Gastrocnemius medialis (tissue), 4 donors: Measurements from ENCODE around the gene LGALS12. TPM values are rescaled to one million over a fixed set of nuclear protein-coding genes. Genes with fewer than 3 reads are reported as not detected.

Source experiments
- ATAC-seq, 2 donors: fragments of 150-250 bp; one replicate each; pipeline ENCODE4 v1.9.1; 2016
- DNase-seq, 2 donors: peaks; one replicate each; pipeline ENCODE4 v3.0.0-alpha.2; 2019
- H3K27ac ChIP-seq, 4 donors: fragments of 200-600 bp; sonication (generic); 1 replicate in 1 of 4; 2 replicates in 3 of 4; pipeline ENCODE4 v1.5.1; 2016 to 2018; ENCODE audit warnings: mild to moderate bottlenecking in 2 of 4, moderate library complexity in 1 of 4
- H3K27me3 ChIP-seq, 3 donors: fragments of 200-600 bp; sonication (generic) in 2 of 3; 1 replicate in 1 of 3; 2 replicates in 2 of 3; pipeline versions ENCODE4 v1.5.1 to v1.6.0; 2016 to 2019; ENCODE audit warnings: mild to moderate bottlenecking in 1 of 3, moderate library complexity in 1 of 3
- H3K36me3 ChIP-seq, 2 donors: fragments of 200-600 bp; sonication (generic) in 1 of 2; one replicate each; pipeline ENCODE4 v1.5.1; 2017 to 2018
- H3K4me1 ChIP-seq, 2 donors: fragments of 200-600 bp; sonication (generic) in 1 of 2; one replicate each; pipeline ENCODE4 v1.5.1; 2016 to 2017; ENCODE audit warnings: mild to moderate bottlenecking in 2 of 2
- H3K4me3 ChIP-seq, 4 donors: fragments of 200-600 bp; sonication (generic) in 3 of 4; 1 replicate in 1 of 4; 2 replicates in 3 of 4; pipeline ENCODE4 v1.5.1; 2016 to 2019; ENCODE audit warnings: mild to moderate bottlenecking in 2 of 4
- H3K9me3 ChIP-seq, 3 donors: fragments of 200-600 bp; sonication (generic) in 2 of 3; 1 replicate in 1 of 3; 2 replicates in 2 of 3; pipeline ENCODE4 v1.5.1; 2016 to 2019
- CTCF ChIP-seq, 5 experiments: fragments of 450-650 bp in 3 of 5; fragments of 200-600 bp in 2 of 5; sonication (generic) in 2 of 5; IDR thresholded peaks in 4 of 5; conservative IDR thresholded peaks in 1 of 5; 1 replicate in 4 of 5; 2 replicates in 1 of 5; pipeline ENCODE4 v1.5.1; 2016 to 2019; ENCODE audit warnings: antibody characterized with exemption in 5 of 5, mild to moderate bottlenecking in 3 of 5, moderate library complexity in 3 of 5
- POLR2A ChIP-seq, 2 donors: fragments of 450-650 bp; IDR thresholded peaks; one replicate each; pipeline ENCODE4 v1.6.1; 2017; ENCODE audit warnings: antibody characterized with exemption in 2 of 2, mild to moderate bottlenecking in 2 of 2, moderate library complexity in 2 of 2
- in situ Hi-C, 4 donors: fragments of 200-750 bp; cut with MboI; loops; one replicate each; pipeline versions ENCODE4 v1.15.0 to v1.8.0; 2017; ENCODE audit warnings: low sequenced_read_pairs in 4 of 4
- intact Hi-C: fragments of 100-400 bp; cut with DNase I; formaldehyde crosslinking; loops from one replicate; pipeline ENCODE4 v1.15.1; 2023; ENCODE audit warnings: low total_unique reads
- total RNA-seq, 4 donors: library from RNA; depleted of rRNA; stranded (reverse); fragments of >200 nt; gene quantifications; one replicate each; pipeline versions ENCODE4 v1.1.0 to v1.2.3, GENCODE V29; 2016

Gene LGALS12
- total RNA-seq, 4 donors from 2014 or later: 0.24 to 0.80 TPM; not detected in 2

DNA sequence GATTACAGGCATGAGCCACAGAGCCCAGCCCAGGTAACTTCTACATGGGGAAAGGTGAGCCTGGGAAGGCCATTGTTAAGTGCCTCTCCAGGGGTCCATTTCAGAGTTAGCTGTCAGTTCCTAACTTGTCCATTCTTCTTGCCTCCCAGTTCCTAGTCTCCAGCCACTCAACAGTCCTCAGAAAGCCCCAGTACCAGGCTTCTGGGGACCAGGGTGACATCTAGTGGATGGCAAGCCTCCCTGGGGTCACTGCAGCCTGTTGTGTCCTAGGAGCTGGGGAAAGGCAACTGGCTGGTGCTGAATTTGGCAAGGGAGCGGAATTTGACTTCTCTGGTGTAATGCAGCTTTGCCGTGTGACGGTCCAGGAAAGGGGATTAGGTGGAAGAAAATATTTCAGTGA, 2.1 kb downstream of the LGALS12 start:
- peak; percentile 41 to 49 for DNase-seq
- Histone ChIP-seq H3K27me3 (no peaks in the 10 kb centered on the region), H3K4me1 (peaks cover 37 to 46% of the 10 kb centered on the region in 2 donors), H3K36me3 (no peaks in the 10 kb centered on the region), H3K9me3 (no peaks in the 10 kb centered on the region), H3K4me3 (no peak overlapping the region), H3K27ac (no peak overlapping the region)
- ATAC-seq: peak; percentile 27 to 39
- TF ChIP-seq POLR2A (IDR thresholded peaks at IDR 0.05): no peak
- peak in 3 of 5 experiments; percentile 25 to 51 (median 42) for TF ChIP-seq CTCF (IDR thresholded peaks at IDR 0.05 in 4 of 5, conservative IDR thresholded peaks at IDR 0.05 in 1 of 5)
- intact Hi-C loops: loop anchor here (2.0 kb wide), 1 partner anchor 29 kb away; no protein-coding TSS in a partner anchor
- in situ Hi-C loops: no loop called here

- in situ Hi-C loops (no loop called here), intact Hi-C loops (loop anchor here (2.0 kb wide), 1 partner anchor 30 kb away; no protein-coding TSS in a partner anchor)
- Histone ChIP-seq H3K9me3 (no peaks in the 10 kb centered on the region), H3K36me3 (no peaks in the 10 kb centered on the region), H3K27me3 (no peaks in the 10 kb centered on the region), H3K4me1 (peaks cover 40 to 46% of the 10 kb centered on the region in 2 donors), H3K4me3 (no peak overlapping the region), H3K27ac (no peak overlapping the region)
- TF ChIP-seq CTCF (IDR thresholded peaks at IDR 0.05 in 4 of 5, conservative IDR thresholded peaks at IDR 0.05 in 1 of 5): no peak
- TF ChIP-seq POLR2A (IDR thresholded peaks at IDR 0.05): no peak
- no peak for ATAC-seq
- no peak for DNase-seq
These were observed 2.9 kb downstream of the LGALS12 start for GRCh38 chr11:63508745-63509144.

DNA sequence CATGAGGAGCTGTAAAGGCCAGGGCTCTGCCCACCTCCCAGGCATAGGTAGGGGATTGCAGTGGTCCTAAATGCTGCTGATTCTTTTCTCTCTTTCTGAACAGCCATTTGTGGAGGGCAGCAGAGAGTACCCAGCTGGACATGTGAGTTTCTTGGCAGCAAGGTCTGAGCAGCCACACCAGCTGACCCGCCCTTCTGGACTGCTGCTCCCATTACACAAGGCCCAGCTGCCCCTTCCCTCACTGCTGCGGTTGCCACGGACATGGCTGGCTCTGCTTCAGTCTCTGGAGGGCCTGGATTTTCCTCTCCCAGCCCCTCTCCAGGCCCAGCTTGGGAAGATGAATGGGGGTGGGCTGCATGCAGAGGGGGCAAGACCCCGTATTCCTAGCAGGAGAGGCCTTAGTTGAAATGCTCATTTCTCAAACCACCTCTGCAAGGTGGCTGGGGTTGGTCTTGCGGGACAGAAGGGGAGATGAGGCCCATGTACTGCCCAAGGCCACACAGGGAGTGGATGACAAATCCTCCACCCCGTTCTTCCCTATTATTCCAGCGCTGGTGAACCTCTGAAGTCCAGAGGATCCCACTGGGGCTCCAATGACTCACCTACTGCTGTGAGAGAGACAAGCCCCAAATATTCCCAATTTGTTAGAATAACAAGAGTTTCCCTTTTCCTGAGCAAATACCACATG, 4.6 kb downstream of the LGALS12 start:
- in situ Hi-C loops: no loop called here
- H3K4me1 ChIP-seq: peaks cover 31 to 36% of the 10 kb centered on the region in 2 donors
- no peak overlapping the region for H3K4me3 ChIP-seq
- intact Hi-C loops: loop anchor here (1.0 to 2.0 kb wide), 2 partner anchors 64 to 103 kb away; no protein-coding TSS in a partner anchor
- peak overlapping the region; percentile 71 to 81 (median 74) for H3K27ac ChIP-seq
- H3K36me3 ChIP-seq: no peaks in the 10 kb centered on the region
- DNase-seq (peak; percentile 87), ATAC-seq (peak; percentile 86 to 92)
- TF ChIP-seq CTCF (IDR thresholded peaks at IDR 0.05 in 4 of 5, conservative IDR thresholded peaks at IDR 0.05 in 1 of 5): peak in 2 of 5 experiments; percentile 14 to 29
- peak; percentile 42 to 46 for TF ChIP-seq POLR2A (IDR thresholded peaks at IDR 0.05)
- no peaks in the 10 kb centered on the region for H3K9me3 ChIP-seq
- H3K27me3 ChIP-seq: no peaks in the 10 kb centered on the region

GRCh38 chr11:63511048-63511748, 5.3 kb downstream of the LGALS12 start:
- in situ Hi-C loops (no loop called here), intact Hi-C loops (loop anchor here (2.0 kb wide), 1 partner anchor 64 kb away; no protein-coding TSS in a partner anchor)
- Histone ChIP-seq H3K4me1 (peaks cover 29 to 31% of the 10 kb centered on the region in 2 donors), H3K9me3 (no peaks in the 10 kb centered on the region), H3K27me3 (no peaks in the 10 kb centered on the region), H3K36me3 (no peaks in the 10 kb centered on the region), H3K4me3 (no peak overlapping the region), H3K27ac (peak overlapping the region; percentile 71 to 81 (median 74))
- TF ChIP-seq CTCF (IDR thresholded peaks at IDR 0.05 in 4 of 5, conservative IDR thresholded peaks at IDR 0.05 in 1 of 5): no peak
- TF ChIP-seq POLR2A (IDR thresholded peaks at IDR 0.05): no peak
- ATAC-seq (no peak), DNase-seq (no peak)
